HG03432 (cell line): ENCODE measurements around the gene TMEM169.

Experiments used
- ATAC-seq: cut with Tn5 transposase; IDR thresholded peaks from one replicate; pipeline ENCODE4 v1.9.1; 2021; ENCODE audit warnings: mild to moderate bottlenecking, moderate library complexity; ENCODE audit not compliant: unreplicated experiment

TMEM169 gene

GRCh38 chr2:216103213-216103612, 21.5 kb downstream of the TMEM169 start:
- ATAC-seq = no peak

- no peak for ATAC-seq
Observed at GRCh38 chr2:216104691-216105090, 23.0 kb downstream of the TMEM169 start.

- no peak for ATAC-seq
Observed at GRCh38 chr2:216107320-216107719, 25.6 kb downstream of the TMEM169 start.

GRCh38 chr2:216107760-216108159, 26.0 kb downstream of the TMEM169 start:
- no peak for ATAC-seq

GRCh38 chr2:216108310-216108966, 26.7 kb downstream of the TMEM169 start:
- no peak for ATAC-seq

- ATAC-seq = peak; percentile 64
Observed at GRCh38 chr2:216108967-216109921, 27.5 kb downstream of the TMEM169 start, which contains the start of gene XRCC5. Gene XRCC5, plus strand, starts transcription at chr2:216109348. Its CDS starts 89 bp downstream, at chr2:216109437.

GRCh38 chr2:216109962-216110614, 28.4 kb downstream of the TMEM169 start:
- ATAC-seq = no peak

- ATAC-seq = no peak
Observed at GRCh38 chr2:216110620-216111019, 28.9 kb downstream of the TMEM169 start.

GRCh38 chr2:216111122-216111521, 29.4 kb downstream of the TMEM169 start:
- ATAC-seq = no peak

- no peak for ATAC-seq
Observed at GRCh38 chr2:216112926-216113325, 31.2 kb downstream of the TMEM169 start.

- ATAC-seq = peak; percentile 73
Observed at GRCh38 chr2:216113572-216113971, 31.9 kb downstream of the TMEM169 start.

- ATAC-seq = peak; percentile 1
Observed at GRCh38 chr2:216114382-216114713, 32.6 kb downstream of the TMEM169 start.

- ATAC-seq = peak; percentile 52
Observed at GRCh38 chr2:216114714-216115531, 33.2 kb downstream of the TMEM169 start.

GRCh38 chr2:216116418-216116817, 34.7 kb downstream of the TMEM169 start:
- no peak for ATAC-seq

GRCh38 chr2:216117561-216118340, 36.0 kb downstream of the TMEM169 start:
- no peak for ATAC-seq

GRCh38 chr2:216118474-216118873, 36.8 kb downstream of the TMEM169 start:
- ATAC-seq = no peak

GRCh38 chr2:216119146-216119545, 37.4 kb downstream of the TMEM169 start:
- ATAC-seq = no peak

GRCh38 chr2:216119986-216120385, 38.3 kb downstream of the TMEM169 start:
- no peak for ATAC-seq

GRCh38 chr2:216121255-216121654, 39.5 kb downstream of the TMEM169 start:
- ATAC-seq = no peak

- no peak for ATAC-seq
Observed at GRCh38 chr2:216126943-216127342, 45.2 kb downstream of the TMEM169 start.
